Measurements from ENCODE around the gene DOK5. TPM values are rescaled to one million over a fixed set of nuclear protein-coding genes. Genes with fewer than 3 reads are reported as not detected.

Gene DOK5
- total RNA-seq, 1 experiment from 2014 or later = not detected

GRCh38 chr20:54600634-54601033 lies 125.2 kb downstream of the DOK5 start:
- intact Hi-C loops (cut with micrococcal nuclease; ENCODE audit: unreplicated experiment) = no loop called here
- no peaks in the 10 kb centered on the region for H3K36me3 Mint-ChIP-seq (ENCODE audit: insufficient read depth, unreplicated experiment)
- H3K9me3 ChIP-seq = no peaks in the 10 kb centered on the region
- no peak overlapping the region for H3K4me3 ChIP-seq (ENCODE audit: low read depth, low read length)
- H3K4me1 ChIP-seq = no peaks in the 10 kb centered on the region
- no peak overlapping the region for H3K4me3 Mint-ChIP-seq (ENCODE audit: unreplicated experiment)
- peaks cover 5% of the 10 kb centered on the region for H3K27me3 Mint-ChIP-seq (ENCODE audit: insufficient read depth, unreplicated experiment)
- H3K4me1 Mint-ChIP-seq (ENCODE audit: low read depth, unreplicated experiment) = no peaks in the 10 kb centered on the region
- H3K27ac Mint-ChIP-seq (ENCODE audit: unreplicated experiment) = no peak overlapping the region
- BruUV-seq (replicated peaks) = no TSS peak
- H3K9me3 Mint-ChIP-seq (ENCODE audit: unreplicated experiment) = peaks cover 11% of the 10 kb centered on the region
- no peaks in the 10 kb centered on the region; the same call in 1 of the 2 replicates for H3K27me3 ChIP-seq (replicated peaks; ENCODE audit: control insufficient read depth, insufficient read depth, low read length)
- ChIA-PET POLR2A (no interaction called here), CTCF (no interaction called here)
- H3K36me3 ChIP-seq (ENCODE audit: control insufficient read depth, insufficient read depth, low read length) = no peaks in the 10 kb centered on the region
- TF ChIP-seq, protein P1, sequence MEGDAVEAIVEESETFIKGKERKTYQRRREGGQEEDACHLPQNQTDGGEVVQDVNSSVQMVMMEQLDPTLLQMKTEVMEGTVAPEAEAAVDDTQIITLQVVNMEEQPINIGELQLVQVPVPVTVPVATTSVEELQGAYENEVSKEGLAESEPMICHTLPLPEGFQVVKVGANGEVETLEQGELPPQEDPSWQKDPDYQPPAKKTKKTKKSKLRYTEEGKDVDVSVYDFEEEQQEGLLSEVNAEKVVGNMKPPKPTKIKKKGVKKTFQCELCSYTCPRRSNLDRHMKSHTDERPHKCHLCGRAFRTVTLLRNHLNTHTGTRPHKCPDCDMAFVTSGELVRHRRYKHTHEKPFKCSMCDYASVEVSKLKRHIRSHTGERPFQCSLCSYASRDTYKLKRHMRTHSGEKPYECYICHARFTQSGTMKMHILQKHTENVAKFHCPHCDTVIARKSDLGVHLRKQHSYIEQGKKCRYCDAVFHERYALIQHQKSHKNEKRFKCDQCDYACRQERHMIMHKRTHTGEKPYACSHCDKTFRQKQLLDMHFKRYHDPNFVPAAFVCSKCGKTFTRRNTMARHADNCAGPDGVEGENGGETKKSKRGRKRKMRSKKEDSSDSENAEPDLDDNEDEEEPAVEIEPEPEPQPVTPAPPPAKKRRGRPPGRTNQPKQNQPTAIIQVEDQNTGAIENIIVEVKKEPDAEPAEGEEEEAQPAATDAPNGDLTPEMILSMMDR (IDR thresholded peaks at IDR 0.05; ENCODE audit: insufficient read depth in 1 of 2, low read depth in 1 of 2, low read length in 1 of 2, severe bottlenecking in 1 of 2, unreplicated experiment in 1 of 2) = no peak
- DNase-seq = no peak

DNA sequence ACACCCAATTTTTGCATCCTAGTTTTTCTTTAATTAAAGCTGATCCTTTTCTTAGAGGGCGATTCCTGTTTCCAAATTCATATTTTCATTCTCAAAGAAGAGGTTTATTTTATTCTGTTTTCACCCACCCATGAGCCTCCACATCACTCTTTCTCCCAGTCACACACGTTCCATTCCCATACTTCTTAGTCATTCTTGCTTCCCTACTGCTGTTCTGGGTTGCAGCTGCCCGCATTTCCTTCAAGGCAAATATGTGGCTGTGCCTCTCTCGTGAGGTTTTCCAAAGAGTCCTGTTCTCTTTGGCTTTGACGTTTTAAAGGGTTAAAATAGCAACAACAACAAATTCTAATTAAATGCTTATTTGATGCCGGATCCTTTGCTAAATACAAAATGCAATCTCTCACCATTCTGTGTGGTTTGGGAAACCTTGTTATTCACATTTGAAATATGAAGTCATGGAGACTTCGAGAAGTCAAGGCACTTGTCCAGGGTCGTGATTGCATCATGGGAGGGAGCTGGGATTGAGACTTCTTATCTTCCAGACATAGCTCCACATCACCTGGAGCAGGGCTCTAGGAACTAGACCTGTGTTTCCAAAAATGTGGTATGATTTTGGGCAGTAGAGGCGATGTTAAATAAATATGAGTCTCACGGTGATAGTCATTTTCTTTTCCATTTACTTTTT lies 126.6 kb downstream of the DOK5 start:
- Histone ChIP-seq H3K36me3 (ENCODE audit: control insufficient read depth, insufficient read depth, low read length) (no peaks in the 10 kb centered on the region), H3K27me3 (replicated peaks; ENCODE audit: control insufficient read depth, insufficient read depth, low read length) (no peaks in the 10 kb centered on the region; the same call in 1 of the 2 replicates), H3K4me1 (no peaks in the 10 kb centered on the region), H3K9me3 (no peaks in the 10 kb centered on the region), H3K4me3 (ENCODE audit: low read depth, low read length) (no peak overlapping the region)
- ChIA-PET POLR2A (no interaction called here), CTCF (no interaction called here)
- Mint-ChIP-seq H3K4me3 (ENCODE audit: unreplicated experiment) (no peak overlapping the region), H3K27me3 (ENCODE audit: insufficient read depth, unreplicated experiment) (peaks cover 5% of the 10 kb centered on the region), H3K36me3 (ENCODE audit: insufficient read depth, unreplicated experiment) (no peaks in the 10 kb centered on the region), H3K4me1 (ENCODE audit: low read depth, unreplicated experiment) (peaks cover 1% of the 10 kb centered on the region), H3K9me3 (ENCODE audit: unreplicated experiment) (peaks cover 11% of the 10 kb centered on the region), H3K27ac (ENCODE audit: unreplicated experiment) (no peak overlapping the region)
- intact Hi-C loops (cut with micrococcal nuclease; ENCODE audit: unreplicated experiment) = no loop called here
- no TSS peak for BruUV-seq (replicated peaks)
- no peak for DNase-seq
- TF ChIP-seq, protein P1 (IDR thresholded peaks at IDR 0.05; ENCODE audit: insufficient read depth in 1 of 2, low read depth in 1 of 2, low read length in 1 of 2, severe bottlenecking in 1 of 2, unreplicated experiment in 1 of 2) = no peak

- Mint-ChIP-seq H3K4me1 (ENCODE audit: low read depth, unreplicated experiment) (peaks cover 7% of the 10 kb centered on the region), H3K27me3 (ENCODE audit: insufficient read depth, unreplicated experiment) (no peaks in the 10 kb centered on the region), H3K27ac (ENCODE audit: unreplicated experiment) (no peak overlapping the region), H3K4me3 (ENCODE audit: unreplicated experiment) (no peak overlapping the region), H3K36me3 (ENCODE audit: insufficient read depth, unreplicated experiment) (no peaks in the 10 kb centered on the region), H3K9me3 (ENCODE audit: unreplicated experiment) (peaks cover under 1% of the 10 kb centered on the region)
- H3K36me3 ChIP-seq (ENCODE audit: control insufficient read depth, insufficient read depth, low read length) = no peaks in the 10 kb centered on the region
- H3K4me3 ChIP-seq (ENCODE audit: low read depth, low read length) = no peak overlapping the region
- no TSS peak for BruUV-seq (replicated peaks)
- TF ChIP-seq, protein P1 (IDR thresholded peaks at IDR 0.05; ENCODE audit: insufficient read depth in 1 of 2, low read depth in 1 of 2, low read length in 1 of 2, severe bottlenecking in 1 of 2, unreplicated experiment in 1 of 2) = no peak
- intact Hi-C loops (cut with micrococcal nuclease; ENCODE audit: unreplicated experiment) = no loop called here
- ChIA-PET POLR2A (no interaction called here), CTCF (no interaction called here)
- DNase-seq = no peak
- no peaks in the 10 kb centered on the region; the same call in 1 of the 2 replicates for H3K27me3 ChIP-seq (replicated peaks; ENCODE audit: control insufficient read depth, insufficient read depth, low read length)
- H3K4me1 ChIP-seq = no peaks in the 10 kb centered on the region
- H3K9me3 ChIP-seq = no peaks in the 10 kb centered on the region
Observed at GRCh38 chr20:54605319-54605718, 129.9 kb downstream of the DOK5 start.
